Astrocyte of the cerebellum (primary cell): ENCODE results near the gene NLRP10.

Experiments
- DNase-seq: peaks from one replicate; pipeline ENCODE4 v3.0.0-alpha.2; 2011; ENCODE audit warnings: low read depth
- H3K4me3 ChIP-seq: 2 replicates; pipeline ENCODE4 v1.5.1; 2011; ENCODE audit warnings: mild to moderate bottlenecking, low read depth, low read length, moderate library complexity
- in situ Hi-C: cut with HindIII; loops from 2 replicates; pipeline ENCODE4 v1.10.0; 2017; ENCODE audit warnings: low sequenced_read_pairs
- TF ChIP-seq, protein P1 (sequence below): IDR thresholded peaks from 2 replicates; pipeline ENCODE4 v1.5.1; 2012; ENCODE audit warnings: low read length, low read depth, moderate library complexity, mild to moderate bottlenecking; ENCODE audit errors: missing control alignments

Gene NLRP10

DNA sequence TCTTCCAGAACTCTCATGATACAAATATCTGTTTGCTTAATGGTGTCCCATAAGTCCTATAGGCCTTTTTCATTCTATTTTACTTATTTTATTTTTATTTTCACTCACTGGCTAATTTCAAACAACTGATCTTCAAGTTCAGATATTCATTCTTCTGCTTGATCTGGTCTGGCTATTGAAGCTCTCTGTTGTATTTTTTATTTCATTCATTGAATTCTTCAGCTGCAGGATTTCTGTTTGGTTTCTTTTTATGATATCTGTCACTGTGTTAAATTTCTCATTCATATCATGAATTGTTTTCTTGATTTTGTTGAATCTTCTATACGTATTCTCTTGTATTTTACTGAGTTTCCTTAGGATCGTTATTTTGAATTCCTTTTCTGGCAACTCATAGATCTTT is 21.1 kb downstream of the NLRP10 start:
- TF ChIP-seq, protein P1, sequence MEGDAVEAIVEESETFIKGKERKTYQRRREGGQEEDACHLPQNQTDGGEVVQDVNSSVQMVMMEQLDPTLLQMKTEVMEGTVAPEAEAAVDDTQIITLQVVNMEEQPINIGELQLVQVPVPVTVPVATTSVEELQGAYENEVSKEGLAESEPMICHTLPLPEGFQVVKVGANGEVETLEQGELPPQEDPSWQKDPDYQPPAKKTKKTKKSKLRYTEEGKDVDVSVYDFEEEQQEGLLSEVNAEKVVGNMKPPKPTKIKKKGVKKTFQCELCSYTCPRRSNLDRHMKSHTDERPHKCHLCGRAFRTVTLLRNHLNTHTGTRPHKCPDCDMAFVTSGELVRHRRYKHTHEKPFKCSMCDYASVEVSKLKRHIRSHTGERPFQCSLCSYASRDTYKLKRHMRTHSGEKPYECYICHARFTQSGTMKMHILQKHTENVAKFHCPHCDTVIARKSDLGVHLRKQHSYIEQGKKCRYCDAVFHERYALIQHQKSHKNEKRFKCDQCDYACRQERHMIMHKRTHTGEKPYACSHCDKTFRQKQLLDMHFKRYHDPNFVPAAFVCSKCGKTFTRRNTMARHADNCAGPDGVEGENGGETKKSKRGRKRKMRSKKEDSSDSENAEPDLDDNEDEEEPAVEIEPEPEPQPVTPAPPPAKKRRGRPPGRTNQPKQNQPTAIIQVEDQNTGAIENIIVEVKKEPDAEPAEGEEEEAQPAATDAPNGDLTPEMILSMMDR = no peak
- DNase-seq = no peak
- H3K4me3 ChIP-seq = no peak overlapping the region
- in situ Hi-C loops = no loop called here

DNA sequence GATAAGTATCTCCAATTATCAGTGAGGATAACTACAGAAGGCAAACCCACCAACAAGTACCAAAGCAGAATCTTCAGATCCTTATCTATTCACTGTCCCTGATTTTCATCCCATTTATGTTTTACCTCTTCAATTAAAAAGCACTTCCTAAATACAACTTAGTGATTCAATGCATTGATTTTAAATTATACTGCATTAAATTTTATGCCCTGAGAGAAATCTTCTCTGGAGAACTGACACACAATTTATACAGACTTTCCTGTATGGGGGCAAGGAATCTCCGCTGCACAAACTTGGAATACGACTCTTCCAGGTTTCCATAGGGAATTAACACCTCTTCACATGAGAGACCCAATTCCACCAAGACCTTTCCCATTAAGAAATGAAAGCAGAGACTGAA is 23.6 kb downstream of the NLRP10 start, which contains the start of gene OR10A3:
OR10A3 (minus strand) TSS at position 101 of the 400 bp plus-strand sequence. CDS start 2,188 bp downstream, outside the sequence.
- TF ChIP-seq, protein P1 = no peak
- in situ Hi-C loops = no loop called here
- H3K4me3 ChIP-seq = no peak within 1 kb of the TSS
- DNase-seq = no peak

DNA sequence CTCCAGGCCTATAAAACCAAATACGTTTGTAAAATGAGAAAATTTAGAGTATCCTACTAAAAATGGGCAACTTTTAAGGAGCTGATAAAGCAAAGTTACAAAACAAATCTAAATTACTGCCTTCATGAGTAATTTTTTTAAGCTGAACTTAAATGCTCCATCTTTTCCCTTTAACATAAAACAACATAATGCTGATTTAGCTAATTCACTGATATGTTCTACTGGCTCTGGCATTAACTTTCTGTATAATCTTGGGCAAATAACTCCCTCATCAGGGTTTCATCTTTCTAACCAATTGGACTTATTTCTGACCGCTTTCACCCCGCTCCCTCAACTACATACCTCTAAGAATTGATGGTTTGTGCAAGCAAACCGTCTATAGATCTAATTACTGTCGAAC is 24.1 kb downstream of the NLRP10 start:
- H3K4me3 ChIP-seq = no peak overlapping the region
- DNase-seq = no peak
- in situ Hi-C loops = no loop called here
- TF ChIP-seq, protein P1 = no peak

GRCh38 chr11:7936615-7937014 is 28.6 kb downstream of the NLRP10 start:
- H3K4me3 ChIP-seq = no peak overlapping the region
- DNase-seq = no peak
- TF ChIP-seq, protein P1 = no peak
- in situ Hi-C loops = no loop called here

GRCh38 chr11:7931168-7931567 is 34.1 kb downstream of the NLRP10 start, which contains the start of gene OR10A6:
OR10A6 (minus strand) TSS chr11:7931268; CDS start chr11:7928662, 2,606 bp downstream.
- TF ChIP-seq, protein P1 = no peak
- in situ Hi-C loops = no loop called here

GRCh38 chr11:7927635-7928034 is 37.6 kb downstream of the NLRP10 start:
- DNase-seq = no peak
- TF ChIP-seq, protein P1 = no peak
- no peak overlapping the region for H3K4me3 ChIP-seq
- in situ Hi-C loops = no loop called here

More at GRCh38 chr11:7931168-7931567, 34.1 kb downstream of the NLRP10 start, which contains the start of gene OR10A6:
- no peak within 1 kb of the TSS for H3K4me3 ChIP-seq
- no peak for DNase-seq
